Measurements from ENCODE around the gene MAPK10.

The MAPK10 gene

GRCh38 chr4:86035688-86036087, 324.2 kb downstream of the MAPK10 start:
- CTCF ChIA-PET = no interaction called here

GRCh38 chr4:86034616-86035015, 325.2 kb downstream of the MAPK10 start:
- ChIA-PET POLR2A (no interaction called here), CTCF (no interaction called here)
- TF ChIP-seq BHLHE40 (IDR thresholded peaks at IDR 0.05; ENCODE audit: borderline replicate concordance) (no peak), TARDBP (IDR thresholded peaks at IDR 0.05) (no peak), SUZ12 (IDR thresholded peaks at IDR 0.05) (no peak), FOXK2 (IDR thresholded peaks at IDR 0.05) (no peak), ELF4 (IDR thresholded peaks at IDR 0.05) (no peak), FOXA1 (IDR thresholded peaks at IDR 0.05) (no peak), PKNOX1 (IDR thresholded peaks at IDR 0.05) (no peak), LEF1 (IDR thresholded peaks at IDR 0.05; ENCODE audit: borderline replicate concordance) (no peak), CTBP1 (IDR thresholded peaks at IDR 0.05; ENCODE audit: borderline replicate concordance) (no peak), ARNT (IDR thresholded peaks at IDR 0.05) (no peak), ZNF384 (IDR thresholded peaks at IDR 0.05) (no peak), FOXM1 (IDR thresholded peaks at IDR 0.05; ENCODE audit: borderline replicate concordance) (no peak), SP1 (IDR thresholded peaks at IDR 0.05) (no peak), NFRKB (IDR thresholded peaks at IDR 0.05) (no peak), L3MBTL2 (conservative IDR thresholded peaks at IDR 0.05) (no peak), HDGF (IDR thresholded peaks at IDR 0.05; ENCODE audit: borderline replicate concordance) (no peak)
- no peak for DNase-seq (ENCODE audit: extremely low spot score)

More at GRCh38 chr4:86035688-86036087, 324.2 kb downstream of the MAPK10 start:
- no peak for TF ChIP-seq LEF1 (IDR thresholded peaks at IDR 0.05; ENCODE audit: borderline replicate concordance)
- no peak for TF ChIP-seq ARNT (IDR thresholded peaks at IDR 0.05)
- no peak for TF ChIP-seq HDGF (IDR thresholded peaks at IDR 0.05; ENCODE audit: borderline replicate concordance)
- no peak for TF ChIP-seq ELF4 (IDR thresholded peaks at IDR 0.05)
- no peak for TF ChIP-seq NFRKB (IDR thresholded peaks at IDR 0.05)
- no peak for TF ChIP-seq ZNF384 (IDR thresholded peaks at IDR 0.05)
- no peak for DNase-seq (ENCODE audit: extremely low spot score)
- POLR2A ChIA-PET = no interaction called here

- ChIA-PET CTCF (no interaction called here), POLR2A (interaction anchor here (0.5 kb wide), 1 partner anchor 179 kb away, joined by 3 read pairs; no protein-coding TSS in a partner anchor)
- TF ChIP-seq SP1 (IDR thresholded peaks at IDR 0.05) (no peak), ELF4 (IDR thresholded peaks at IDR 0.05) (no peak), TARDBP (IDR thresholded peaks at IDR 0.05) (no peak), PKNOX1 (IDR thresholded peaks at IDR 0.05) (no peak), L3MBTL2 (conservative IDR thresholded peaks at IDR 0.05) (no peak), SUZ12 (IDR thresholded peaks at IDR 0.05) (no peak), FOXA1 (IDR thresholded peaks at IDR 0.05) (no peak), CTBP1 (IDR thresholded peaks at IDR 0.05; ENCODE audit: borderline replicate concordance) (no peak), ZNF384 (IDR thresholded peaks at IDR 0.05) (no peak), HDGF (IDR thresholded peaks at IDR 0.05; ENCODE audit: borderline replicate concordance) (no peak), NFRKB (IDR thresholded peaks at IDR 0.05) (no peak), BHLHE40 (IDR thresholded peaks at IDR 0.05; ENCODE audit: borderline replicate concordance) (no peak), FOXK2 (IDR thresholded peaks at IDR 0.05) (no peak), FOXM1 (IDR thresholded peaks at IDR 0.05; ENCODE audit: borderline replicate concordance) (no peak), ARNT (IDR thresholded peaks at IDR 0.05) (no peak)
- DNase-seq (ENCODE audit: extremely low spot score) = no peak
These were observed 326.7 kb downstream of the MAPK10 start for GRCh38 chr4:86033171-86033570.

GRCh38 chr4:86032476-86033022, 327.3 kb downstream of the MAPK10 start:
- no peak for DNase-seq (ENCODE audit: extremely low spot score)
- ChIA-PET POLR2A (interaction anchor here (0.5 kb wide), 1 partner anchor 180 kb away, joined by 3 read pairs; no protein-coding TSS in a partner anchor), CTCF (no interaction called here)
- no peak for TF ChIP-seq PKNOX1 (IDR thresholded peaks at IDR 0.05)
- TF ChIP-seq LEF1 (IDR thresholded peaks at IDR 0.05; ENCODE audit: borderline replicate concordance) = no peak
- TF ChIP-seq SP1 (IDR thresholded peaks at IDR 0.05) = no peak
- TF ChIP-seq BHLHE40 (IDR thresholded peaks at IDR 0.05; ENCODE audit: borderline replicate concordance) = no peak
- TF ChIP-seq NFRKB (IDR thresholded peaks at IDR 0.05) = no peak
- no peak for TF ChIP-seq HDGF (IDR thresholded peaks at IDR 0.05; ENCODE audit: borderline replicate concordance)
- TF ChIP-seq FOXM1 (IDR thresholded peaks at IDR 0.05; ENCODE audit: borderline replicate concordance) = no peak
- no peak for TF ChIP-seq TARDBP (IDR thresholded peaks at IDR 0.05)
- no peak for TF ChIP-seq ELF4 (IDR thresholded peaks at IDR 0.05)
- no peak for TF ChIP-seq L3MBTL2 (conservative IDR thresholded peaks at IDR 0.05)
- no peak for TF ChIP-seq FOXA1 (IDR thresholded peaks at IDR 0.05)
- no peak for TF ChIP-seq FOXK2 (IDR thresholded peaks at IDR 0.05)
- TF ChIP-seq ZNF384 (IDR thresholded peaks at IDR 0.05) = no peak
- no peak for TF ChIP-seq ARNT (IDR thresholded peaks at IDR 0.05)
- TF ChIP-seq SUZ12 (IDR thresholded peaks at IDR 0.05) = no peak
- TF ChIP-seq CTBP1 (IDR thresholded peaks at IDR 0.05; ENCODE audit: borderline replicate concordance) = no peak

GRCh38 chr4:86031927-86032326, 327.9 kb downstream of the MAPK10 start:
- no peak for TF ChIP-seq LEF1 (IDR thresholded peaks at IDR 0.05; ENCODE audit: borderline replicate concordance)
- no peak for TF ChIP-seq NFRKB (IDR thresholded peaks at IDR 0.05)
- TF ChIP-seq CTBP1 (IDR thresholded peaks at IDR 0.05; ENCODE audit: borderline replicate concordance) = no peak
- no peak for TF ChIP-seq PKNOX1 (IDR thresholded peaks at IDR 0.05)
- TF ChIP-seq SP1 (IDR thresholded peaks at IDR 0.05) = no peak
- no peak for TF ChIP-seq SUZ12 (IDR thresholded peaks at IDR 0.05)
- no peak for TF ChIP-seq ZNF384 (IDR thresholded peaks at IDR 0.05)
- no peak for TF ChIP-seq FOXK2 (IDR thresholded peaks at IDR 0.05)
- no peak for TF ChIP-seq HDGF (IDR thresholded peaks at IDR 0.05; ENCODE audit: borderline replicate concordance)
- no peak for TF ChIP-seq ELF4 (IDR thresholded peaks at IDR 0.05)
- TF ChIP-seq FOXA1 (IDR thresholded peaks at IDR 0.05) = no peak
- no peak for TF ChIP-seq TARDBP (IDR thresholded peaks at IDR 0.05)
- TF ChIP-seq FOXM1 (IDR thresholded peaks at IDR 0.05; ENCODE audit: borderline replicate concordance) = no peak
- TF ChIP-seq BHLHE40 (IDR thresholded peaks at IDR 0.05; ENCODE audit: borderline replicate concordance) = no peak
- TF ChIP-seq ARNT (IDR thresholded peaks at IDR 0.05) = no peak
- no peak for TF ChIP-seq L3MBTL2 (conservative IDR thresholded peaks at IDR 0.05)
- no peak for DNase-seq (ENCODE audit: extremely low spot score)
- ChIA-PET POLR2A (no interaction called here), CTCF (no interaction called here)
